Ishikawa (cell line): Measurements from ENCODE around the gene CSTB.

Experiments used
- CEBPB ChIP-seq: IDR thresholded peaks from 2 replicates; pipeline ENCODE4 v1.6.1; 2012
- CREB1 ChIP-seq: IDR thresholded peaks from 2 replicates; pipeline ENCODE4 v1.6.1; 2012; ENCODE audit warnings: low read depth
- EGR1 ChIP-seq: IDR thresholded peaks from 2 replicates; pipeline ENCODE4 v1.6.1; 2012
- EP300 ChIP-seq: IDR thresholded peaks from 2 replicates; pipeline ENCODE4 v1.6.1; 2012; ENCODE audit warnings: borderline replicate concordance
- FOXM1 ChIP-seq: IDR thresholded peaks from 2 replicates; pipeline ENCODE4 v1.6.1; 2012; ENCODE audit warnings: low read depth, borderline replicate concordance
- NFIC ChIP-seq: IDR thresholded peaks from 2 replicates; pipeline ENCODE4 v1.6.1; 2012
- RAD21 ChIP-seq: IDR thresholded peaks from 2 replicates; pipeline ENCODE4 v1.6.1; 2012; ENCODE audit warnings: low read depth
- TAF1 ChIP-seq: IDR thresholded peaks from 2 replicates; pipeline ENCODE4 v1.6.1; 2012; ENCODE audit warnings: low read depth, mild to moderate bottlenecking
- TCF12 ChIP-seq: IDR thresholded peaks from 2 replicates; pipeline ENCODE4 v1.6.1; 2012; ENCODE audit warnings: low read depth
- TEAD4 ChIP-seq: IDR thresholded peaks from 2 replicates; pipeline ENCODE4 v1.6.1; 2012
- YY1 ChIP-seq: IDR thresholded peaks from 2 replicates; pipeline ENCODE4 v1.6.1; 2012; ENCODE audit warnings: low read depth
- ZBTB7A ChIP-seq: IDR thresholded peaks from 2 replicates; pipeline ENCODE4 v1.6.1; 2012; ENCODE audit warnings: low read depth
- TF ChIP-seq, protein P1 (sequence below): IDR thresholded peaks from 2 replicates; pipeline ENCODE4 v1.6.1; 2012
- TF ChIP-seq, protein P2 (sequence below): IDR thresholded peaks from 2 replicates; pipeline ENCODE4 v1.6.1; 2012; ENCODE audit warnings: low read depth, mild to moderate bottlenecking
- TF ChIP-seq, protein P3 (sequence below): IDR thresholded peaks from 2 replicates; pipeline ENCODE4 v1.6.1; 2012

The CSTB gene

GRCh38 chr21:43768868-43769167, 7.3 kb downstream of the CSTB start:
- TF ChIP-seq, protein P1, sequence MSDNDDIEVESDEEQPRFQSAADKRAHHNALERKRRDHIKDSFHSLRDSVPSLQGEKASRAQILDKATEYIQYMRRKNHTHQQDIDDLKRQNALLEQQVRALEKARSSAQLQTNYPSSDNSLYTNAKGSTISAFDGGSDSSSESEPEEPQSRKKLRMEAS = peak; percentile 64
- 0 out of 2 replicates have a peak, but pooled peaks have one; percentile 23 for TF ChIP-seq YY1
- no peak for TF ChIP-seq TCF12

GRCh38 chr21:43767984-43768867, 7.9 kb downstream of the CSTB start:
- TF ChIP-seq NFIC = no peak
- TF ChIP-seq, protein P1 = peak; percentile 82
- no peak for TF ChIP-seq ZBTB7A
- TF ChIP-seq FOXM1 = no peak
- TF ChIP-seq TEAD4 = no peak
- TF ChIP-seq EGR1 = no peak
- TF ChIP-seq, protein P2, sequence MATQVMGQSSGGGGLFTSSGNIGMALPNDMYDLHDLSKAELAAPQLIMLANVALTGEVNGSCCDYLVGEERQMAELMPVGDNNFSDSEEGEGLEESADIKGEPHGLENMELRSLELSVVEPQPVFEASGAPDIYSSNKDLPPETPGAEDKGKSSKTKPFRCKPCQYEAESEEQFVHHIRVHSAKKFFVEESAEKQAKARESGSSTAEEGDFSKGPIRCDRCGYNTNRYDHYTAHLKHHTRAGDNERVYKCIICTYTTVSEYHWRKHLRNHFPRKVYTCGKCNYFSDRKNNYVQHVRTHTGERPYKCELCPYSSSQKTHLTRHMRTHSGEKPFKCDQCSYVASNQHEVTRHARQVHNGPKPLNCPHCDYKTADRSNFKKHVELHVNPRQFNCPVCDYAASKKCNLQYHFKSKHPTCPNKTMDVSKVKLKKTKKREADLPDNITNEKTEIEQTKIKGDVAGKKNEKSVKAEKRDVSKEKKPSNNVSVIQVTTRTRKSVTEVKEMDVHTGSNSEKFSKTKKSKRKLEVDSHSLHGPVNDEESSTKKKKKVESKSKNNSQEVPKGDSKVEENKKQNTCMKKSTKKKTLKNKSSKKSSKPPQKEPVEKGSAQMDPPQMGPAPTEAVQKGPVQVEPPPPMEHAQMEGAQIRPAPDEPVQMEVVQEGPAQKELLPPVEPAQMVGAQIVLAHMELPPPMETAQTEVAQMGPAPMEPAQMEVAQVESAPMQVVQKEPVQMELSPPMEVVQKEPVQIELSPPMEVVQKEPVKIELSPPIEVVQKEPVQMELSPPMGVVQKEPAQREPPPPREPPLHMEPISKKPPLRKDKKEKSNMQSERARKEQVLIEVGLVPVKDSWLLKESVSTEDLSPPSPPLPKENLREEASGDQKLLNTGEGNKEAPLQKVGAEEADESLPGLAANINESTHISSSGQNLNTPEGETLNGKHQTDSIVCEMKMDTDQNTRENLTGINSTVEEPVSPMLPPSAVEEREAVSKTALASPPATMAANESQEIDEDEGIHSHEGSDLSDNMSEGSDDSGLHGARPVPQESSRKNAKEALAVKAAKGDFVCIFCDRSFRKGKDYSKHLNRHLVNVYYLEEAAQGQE = no peak
- TF ChIP-seq, protein P3, sequence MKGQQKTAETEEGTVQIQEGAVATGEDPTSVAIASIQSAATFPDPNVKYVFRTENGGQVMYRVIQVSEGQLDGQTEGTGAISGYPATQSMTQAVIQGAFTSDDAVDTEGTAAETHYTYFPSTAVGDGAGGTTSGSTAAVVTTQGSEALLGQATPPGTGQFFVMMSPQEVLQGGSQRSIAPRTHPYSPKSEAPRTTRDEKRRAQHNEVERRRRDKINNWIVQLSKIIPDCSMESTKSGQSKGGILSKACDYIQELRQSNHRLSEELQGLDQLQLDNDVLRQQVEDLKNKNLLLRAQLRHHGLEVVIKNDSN = no peak
- TF ChIP-seq CREB1 = no peak
- TF ChIP-seq YY1 = 0 out of 2 replicates have a peak, but pooled peaks have one; percentile 33
- TF ChIP-seq CEBPB = no peak
- no peak for TF ChIP-seq TCF12

GRCh38 chr21:43767498-43767983, 8.6 kb downstream of the CSTB start:
- no peak for TF ChIP-seq FOXM1
- no peak for TF ChIP-seq TEAD4
- TF ChIP-seq EGR1 = no peak

DNA sequence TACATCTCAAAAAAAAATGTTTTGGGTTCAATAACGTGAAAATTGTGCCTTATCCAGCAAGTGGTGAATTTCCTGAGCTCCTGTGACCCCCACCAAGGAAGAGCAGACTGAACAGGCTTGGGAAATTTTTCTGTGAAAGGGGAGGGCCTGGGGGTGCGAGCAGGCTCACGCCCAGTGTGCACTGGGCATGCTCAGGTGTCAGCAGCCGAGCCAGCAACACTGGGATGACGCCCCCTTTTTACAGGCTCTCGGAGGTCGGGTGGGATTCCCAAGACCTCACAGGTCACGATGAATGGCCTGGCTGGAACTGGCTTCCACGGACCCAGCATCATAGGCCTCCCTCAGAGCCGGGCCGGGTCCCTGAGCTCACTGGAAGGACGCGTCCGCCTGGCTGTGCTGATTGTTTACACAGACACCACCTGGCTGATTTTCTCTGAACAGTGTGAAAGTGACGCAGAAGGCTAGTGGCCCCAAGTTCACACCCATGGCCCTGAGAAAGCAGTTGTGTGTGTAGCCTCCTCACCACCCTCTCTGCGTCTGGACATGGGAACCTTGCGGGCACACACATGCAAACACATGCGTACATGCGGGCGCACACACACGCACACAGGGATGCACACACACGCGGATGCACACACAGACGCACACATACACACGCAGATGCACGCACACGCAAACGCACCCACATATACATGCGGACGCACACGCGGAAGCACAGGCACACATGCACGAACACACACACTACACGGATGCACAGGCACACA, 9.2 kb downstream of the CSTB start:
- TF ChIP-seq ZBTB7A = no peak
- TF ChIP-seq, protein P1 = no peak
- TF ChIP-seq FOXM1 = no peak
- TF ChIP-seq RAD21 = no peak
- TF ChIP-seq EP300 = no peak
- TF ChIP-seq, protein P3 = no peak

- TF ChIP-seq RAD21 = no peak
- TF ChIP-seq FOXM1 = no peak
- TF ChIP-seq TAF1 = no peak
- no peak for TF ChIP-seq ZBTB7A
- no peak for TF ChIP-seq CREB1
- TF ChIP-seq EP300 = no peak
- TF ChIP-seq, protein P3 = no peak
- TF ChIP-seq NFIC = no peak
- TF ChIP-seq, protein P1 = no peak
- no peak for TF ChIP-seq YY1
Measured at GRCh38 chr21:43764576-43765495, 11.3 kb downstream of the CSTB start.

- no peak for TF ChIP-seq TCF12
Measured at GRCh38 chr21:43763901-43764523, 12.1 kb downstream of the CSTB start.
